ENCODE data around the gene MFAP3. TPM values are rescaled to one million over a fixed set of nuclear protein-coding genes. Genes with fewer than 3 reads are reported as not detected.
"Not testable (repeated sequence)": the region's sequence is repeated elsewhere in the genome, so short reads cannot be mapped to it uniquely, and the experiment has no call there.

Gene MFAP3
- total and polyA plus RNA-seq, 9 donors, result 9.1 to 33.2 (median 23.2) TPM

- Histone ChIP-seq H3K27me3 (no peaks in the 10 kb centered on the region), H3K27ac (no peak overlapping the region), H3K4me3 (no peak overlapping the region), H3K36me3 (no peaks in the 10 kb centered on the region), H3K4me1 (ENCODE audit: insufficient read depth) (peaks cover 1% of the 10 kb centered on the region), H3K9me3 (no peaks in the 10 kb centered on the region)
- no peak for DNase-seq
- no peak for TF ChIP-seq CTCF (IDR thresholded peaks at IDR 0.05)
- TF ChIP-seq POLR2A (IDR thresholded peaks at IDR 0.05), result no peak
- 92 to 100% (median 98%) methylated on average over 1 of the region's 1 CpG for WGBS, 3 donors
- intact Hi-C loops (cut with DNase I), result no loop called here
These were observed 33.1 kb upstream of the MFAP3 start for GRCh38 chr5:154005648-154006047.

GRCh38 chr5:154010660-154011059 lies 28.1 kb upstream of the MFAP3 start:
- H3K4me3 ChIP-seq, result no peak overlapping the region
- H3K9me3 ChIP-seq, result no peaks in the 10 kb centered on the region
- intact Hi-C loops (cut with DNase I), result no loop called here
- H3K4me1 ChIP-seq (ENCODE audit: insufficient read depth), result no peaks in the 10 kb centered on the region
- TF ChIP-seq CTCF (IDR thresholded peaks at IDR 0.05) (no peak), EP300 (IDR thresholded peaks at IDR 0.05) (no peak), POLR2A (IDR thresholded peaks at IDR 0.05) (no peak)
- H3K27ac ChIP-seq, result no peak overlapping the region
- WGBS, 3 donors, result 46 to 68% (median 48%) methylated on average over 3 of the region's 3 CpGs
- H3K36me3 ChIP-seq, result no peaks in the 10 kb centered on the region
- no peak for DNase-seq
- no peaks in the 10 kb centered on the region for H3K27me3 ChIP-seq

GRCh38 chr5:154015071-154015693 lies 23.6 kb upstream of the MFAP3 start:
- Histone ChIP-seq H3K4me1 (ENCODE audit: insufficient read depth) (no peaks in the 10 kb centered on the region), H3K27ac (no peak overlapping the region), H3K4me3 (no peak overlapping the region), H3K27me3 (no peaks in the 10 kb centered on the region), H3K36me3 (no peaks in the 10 kb centered on the region), H3K9me3 (no peaks in the 10 kb centered on the region)
- WGBS, 3 donors, result 92 to 95% (median 94%) methylated on average over 4 of the region's 4 CpGs
- intact Hi-C loops (cut with DNase I), result no loop called here
- TF ChIP-seq EP300 (IDR thresholded peaks at IDR 0.05) (no peak), POLR2A (IDR thresholded peaks at IDR 0.05) (no peak), CTCF (IDR thresholded peaks at IDR 0.05) (no peak)
- peak in 1 of 5 donors; percentile 15 for DNase-seq

GRCh38 chr5:154018919-154019318 lies 19.8 kb upstream of the MFAP3 start:
- H3K36me3 ChIP-seq; DNase-seq; H3K27me3 ChIP-seq; intact Hi-C loops (cut with DNase I); H3K27ac ChIP-seq; H3K9me3 ChIP-seq; H3K4me3 ChIP-seq; H3K4me1 ChIP-seq (ENCODE audit: insufficient read depth): not testable (repeated sequence)
- WGBS, 3 donors, result 95 to 100% (median 98%) methylated on average over 1 of the region's 1 CpG

GRCh38 chr5:154025951-154026350 lies 12.8 kb upstream of the MFAP3 start:
- no peaks in the 10 kb centered on the region for H3K27me3 ChIP-seq
- no peaks in the 10 kb centered on the region for H3K9me3 ChIP-seq
- no peak overlapping the region for H3K27ac ChIP-seq
- no peak overlapping the region for H3K4me3 ChIP-seq
- no peaks in the 10 kb centered on the region for H3K4me1 ChIP-seq (ENCODE audit: insufficient read depth)
- TF ChIP-seq CTCF (IDR thresholded peaks at IDR 0.05) (no peak), EP300 (IDR thresholded peaks at IDR 0.05) (no peak), POLR2A (IDR thresholded peaks at IDR 0.05) (no peak)
- intact Hi-C loops (cut with DNase I), result no loop called here
- H3K36me3 ChIP-seq, result no peaks in the 10 kb centered on the region
- no peak for DNase-seq

Data from ovary (tissue), 9 donors.